A549 (cell line): ENCODE measurements around the gene STYXL2. TPM values are rescaled to one million over a fixed set of nuclear protein-coding genes. Genes with fewer than 3 reads are reported as not detected.

Experiments used
- ATAC-seq, 2 experiments: fragments of 200-7000 bp in 1 of 2; fragments of >200 bp in 1 of 2; cut with Nextera tagmentation in 1 of 2; cut with Tn5 transposase in 1 of 2; 3 replicates each; pipeline versions ENCODE4 v1.8.0 to v1.9.1; 2018 to 2020; ENCODE audit warnings: mild to moderate bottlenecking in 1 of 2, moderate library complexity in 1 of 2
- CTCF ChIA-PET: fragments of 300-600 bp; sonication (Branson Sonifier 250); formaldehyde crosslinking; extraction: SDS; loops from one replicate; lab custom pipeline; 2021; ENCODE audit warnings: antibody characterized with exemption, inconsistent platforms; lab: Yijun Ruan, JAX
- POLR2A ChIA-PET: fragments of 350-600 bp; formaldehyde crosslinking; extraction: SDS; loops from one replicate; lab custom pipeline; 2021; ENCODE audit warnings: antibody characterized with exemption, inconsistent platforms; lab: Yijun Ruan, JAX
- DNase-seq, 2 experiments: peaks; one replicate each; pipeline versions ENCODE4 v3.0.0 to v3.0.0-alpha.2; 2011 to 2016; ENCODE audit warnings: low read depth in 1 of 2, low spot score in 1 of 2
- FAIRE-seq: peaks from 2 replicates; lab custom pipeline; 2011; peaks lifted over from hg19 to GRCh38; lab: Jason Lieb, UNC
- H3K27ac ChIP-seq, 2 experiments: fragments of >200 bp; sonication (Bioruptor Twin); formaldehyde crosslinking; 3 replicates each; pipeline ENCODE4 v1.5.1; 2016 to 2017
- H3K4me1 ChIP-seq: fragments of >200 bp; sonication (Bioruptor Twin); formaldehyde crosslinking; 3 replicates; pipeline ENCODE4 v1.6.1; 2016
- H3K4me2 ChIP-seq: fragments of >200 bp; sonication (Bioruptor Twin); formaldehyde crosslinking; 3 replicates; pipeline ENCODE4 v1.6.1; 2016
- H3K4me3 ChIP-seq: fragments of >200 bp; sonication (Bioruptor Twin); formaldehyde crosslinking; 3 replicates; pipeline ENCODE4 v1.5.1; 2016
- H3K9me3 ChIP-seq: fragments of >200 bp; sonication (Bioruptor Twin); formaldehyde crosslinking; 3 replicates; pipeline ENCODE4 v1.6.1; 2016
- CBX8 ChIP-seq: fragments of 200-600 bp; sonication (generic); IDR thresholded peaks from 2 replicates; pipeline ENCODE4 v1.6.1; 2016
- CHD4 ChIP-seq: fragments of 200-600 bp; sonication (generic); IDR thresholded peaks from 2 replicates; pipeline ENCODE4 v1.6.1; 2016; ENCODE audit warnings: antibody characterized with exemption, mild to moderate bottlenecking, borderline replicate concordance
- EP300 ChIP-seq, 2 experiments: fragments of >200 bp; sonication (Bioruptor Twin); formaldehyde crosslinking; IDR thresholded peaks; 2 replicates in 1 of 2; 3 replicates in 1 of 2; pipeline ENCODE4 v1.6.1; 2016 to 2017
- FOSL2 ChIP-seq, 2 experiments: fragments of 450-650 bp in 1 of 2; fragments of >200 bp in 1 of 2; sonication (Bioruptor Twin) in 1 of 2; formaldehyde crosslinking; IDR thresholded peaks; 2 replicates each; pipeline versions ENCODE4 v1.5.0 to v1.6.1; 2016 to 2020; ENCODE audit warnings: mild to moderate bottlenecking in 1 of 2, moderate library complexity in 1 of 2
- GATA3 ChIP-seq: IDR thresholded peaks from 2 replicates; pipeline ENCODE4 v1.6.1; 2012; ENCODE audit warnings: borderline replicate concordance
- HEYL ChIP-seq: fragments of 250-450 bp; sonication (Bioruptor Pico); IDR thresholded peaks from 2 replicates; pipeline ENCODE4 v1.8.0; 2021; ENCODE audit warnings: mild to moderate bottlenecking, moderate library complexity
- KDM1A ChIP-seq: fragments of 200-600 bp; sonication (generic); IDR thresholded peaks from 2 replicates; pipeline ENCODE4 v1.6.1; 2016; ENCODE audit warnings: low read depth, mild to moderate bottlenecking
- MYC ChIP-seq: IDR thresholded peaks from 2 replicates; pipeline ENCODE4 v1.6.1; 2012; ENCODE audit warnings: mild to moderate bottlenecking, inconsistent platforms, low read length, improper control_type of control experiment, borderline replicate concordance
- NR3C1 ChIP-seq: fragments of >200 bp; sonication (Bioruptor Twin); formaldehyde crosslinking; IDR thresholded peaks from 3 replicates; pipeline ENCODE4 v1.6.1; 2017
- PHF8 ChIP-seq: fragments of 200-600 bp; sonication (generic); IDR thresholded peaks from 2 replicates; pipeline ENCODE4 v1.6.1; 2016; ENCODE audit warnings: low read depth, mild to moderate bottlenecking, antibody characterized with exemption, moderate library complexity, borderline replicate concordance
- POLR2AphosphoS2 ChIP-seq: conservative IDR thresholded peaks from 2 replicates; pipeline ENCODE4 v1.6.1; 2012; ENCODE audit warnings: low read length, improper control_type of control experiment, inconsistent platforms
- RAD21 ChIP-seq, 2 experiments: fragments of >200 bp in 1 of 2; sonication (Bioruptor Twin) in 1 of 2; formaldehyde crosslinking in 1 of 2; IDR thresholded peaks in 1 of 2; conservative IDR thresholded peaks in 1 of 2; 2 replicates in 1 of 2; 3 replicates in 1 of 2; pipeline ENCODE4 v1.6.1; 2012 to 2018; ENCODE audit warnings: inconsistent platforms in 1 of 2
- RARB ChIP-seq: fragments of 250-450 bp; sonication (Bioruptor Pico); IDR thresholded peaks from 2 replicates; pipeline ENCODE4 v1.8.0; 2021; ENCODE audit warnings: mild to moderate bottlenecking, moderate library complexity
- RNF2 ChIP-seq: fragments of 200-600 bp; sonication (generic); IDR thresholded peaks from 2 replicates; pipeline ENCODE4 v1.6.1; 2016; ENCODE audit warnings: low read depth, mild to moderate bottlenecking, antibody characterized with exemption, moderate library complexity, borderline replicate concordance
- ZNF302 ChIP-seq: fragments of 250-450 bp; sonication (Bioruptor Pico); IDR thresholded peaks from 2 replicates; pipeline ENCODE4 v1.9.0; 2021; ENCODE audit warnings: inconsistent platforms, mild to moderate bottlenecking, moderate library complexity
- ZSCAN20 ChIP-seq: fragments of 250-450 bp; sonication (Bioruptor Pico); IDR thresholded peaks from 2 replicates; pipeline ENCODE4 v1.8.0; 2022; ENCODE audit warnings: mild to moderate bottlenecking, moderate library complexity
- WGBS: methylation state at CpG from one replicate; pipeline ENCODE4 v1.1.6; 2017; ENCODE audit errors: missing lambda C conversion rate; 5-methylcytosine and 5-hydroxymethylcytosine counted together
- polyA plus RNA-seq, 4 experiments: library from polyadenylated mRNA; depleted of rRNA in 3 of 4; stranded (reverse); fragments of >200 nt; fragmentation: RNase III in 1 of 4; extraction: RNeasy Plus Mini Kit Qiagen cat#74134 plus additional on column Dnase treatment in 1 of 4; gene quantifications; 2 replicates in 3 of 4; 3 replicates in 1 of 4; pipeline ENCODE4 v1.2.3, GENCODE V29; 2011 to 2017
- TF ChIP-seq, protein P1 (sequence below): IDR thresholded peaks from 2 replicates; pipeline ENCODE4 v1.6.1; 2012
- TF ChIP-seq, protein P2 (sequence below): fragments of 250-450 bp; sonication (Bioruptor Pico); IDR thresholded peaks from 2 replicates; pipeline ENCODE4 v1.5.0; 2020; ENCODE audit warnings: low read depth, mild to moderate bottlenecking, moderate library complexity
- TF ChIP-seq, protein P3 (sequence below): fragments of >200 bp; sonication (Bioruptor Twin); formaldehyde crosslinking; IDR thresholded peaks from 3 replicates; pipeline ENCODE4 v1.6.1; 2016
- TF ChIP-seq, protein P4 (sequence below): fragments of 450-650 bp; IDR thresholded peaks from 2 replicates; pipeline ENCODE4 v1.6.1; 2014; ENCODE audit warnings: antibody characterized with exemption

Gene STYXL2
- polyA plus RNA-seq, 2 of the 4 experiments (the other 2 are of a cell fraction) = not detected

DNA sequence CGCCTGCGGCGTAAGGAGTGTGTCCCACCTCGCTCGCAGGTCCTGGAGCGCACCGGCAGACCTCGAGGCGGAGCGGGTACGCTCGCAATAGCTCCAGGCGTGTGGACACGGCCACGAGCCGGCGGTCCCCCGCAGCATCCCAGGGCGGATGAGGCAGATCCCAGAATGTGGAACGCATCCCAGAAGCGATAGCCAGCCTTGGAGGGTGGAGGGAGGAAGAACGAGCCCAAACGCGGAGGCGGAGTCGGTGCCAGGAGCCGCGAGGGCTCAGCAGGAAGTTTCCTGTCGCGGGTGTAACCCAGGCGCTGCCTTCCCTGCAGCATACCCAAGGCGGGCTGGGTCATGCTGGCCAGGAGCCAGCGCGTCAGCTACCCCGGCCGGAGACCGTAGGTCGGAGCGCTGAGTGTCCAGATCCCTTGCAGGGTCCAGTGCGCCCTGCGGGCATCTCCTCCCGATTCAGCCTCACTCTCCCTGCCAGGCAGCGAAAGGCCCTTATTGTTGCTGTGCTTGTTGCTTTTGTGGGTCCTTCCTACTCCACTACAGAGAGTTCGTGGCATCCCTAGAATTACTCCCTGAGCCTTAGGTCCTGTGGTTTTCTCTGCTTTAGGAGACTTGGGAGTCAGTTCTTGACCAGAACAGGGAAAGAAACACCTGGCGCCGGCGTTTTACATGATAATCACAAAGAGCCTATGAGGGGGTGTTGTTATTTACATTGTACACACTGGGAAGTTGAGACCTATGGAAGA lies 27.7 kb downstream of the STYXL2 start:
- 14% methylated on average over 32 of the region's 47 CpGs for WGBS
- ATAC-seq = peak; percentile 71 to 87
- FAIRE-seq = no peak
- no peaks in the 10 kb centered on the region for H3K9me3 ChIP-seq
- peak overlapping the region; percentile 60 to 85 for H3K27ac ChIP-seq
- TF ChIP-seq, protein P1, sequence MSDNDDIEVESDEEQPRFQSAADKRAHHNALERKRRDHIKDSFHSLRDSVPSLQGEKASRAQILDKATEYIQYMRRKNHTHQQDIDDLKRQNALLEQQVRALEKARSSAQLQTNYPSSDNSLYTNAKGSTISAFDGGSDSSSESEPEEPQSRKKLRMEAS = peak; percentile 72
- TF ChIP-seq CHD4 = no peak
- peak; percentile 58 for DNase-seq
- ChIA-PET POLR2A (no interaction called here), CTCF (no interaction called here)
- H3K4me3 ChIP-seq = peak overlapping the region; percentile 53
- H3K4me2 ChIP-seq = peak overlapping the region; percentile 88
- H3K4me1 ChIP-seq = no peaks in the 10 kb centered on the region; the same call in 2 of the 3 replicates

DNA sequence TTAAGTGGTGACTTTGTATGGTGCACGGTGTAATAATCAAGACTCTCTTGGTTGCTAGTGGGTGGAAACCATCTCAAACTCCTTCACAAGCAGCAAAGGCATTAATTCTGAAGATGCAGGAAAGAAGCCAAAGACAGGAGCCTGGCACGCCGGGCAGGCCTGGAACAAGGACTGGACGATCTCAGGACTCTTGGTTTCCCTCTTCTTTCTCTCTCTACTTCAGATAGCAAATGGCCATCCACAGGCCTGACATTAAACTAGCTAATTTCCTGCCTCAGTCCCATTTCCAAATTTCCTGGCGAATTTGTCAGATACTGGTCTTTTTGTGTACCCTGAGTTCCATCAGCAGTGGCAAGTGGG lies 28.2 kb downstream of the STYXL2 start:
- Histone ChIP-seq H3K4me2 (no peak overlapping the region), H3K4me1 (no peaks in the 10 kb centered on the region; the same call in 2 of the 3 replicates)
- DNase-seq = no peak
- TF ChIP-seq GATA3 (no peak), KDM1A (no peak), CBX8 (no peak), EP300 (IDR thresholded peaks at IDR 0.05) (no peak), NR3C1 (no peak), FOSL2 (IDR thresholded peaks at IDR 0.05) (no peak), FOSL2 (CRISPR knock-in tag; IDR thresholded peaks at IDR 0.05) (no peak)
- TF ChIP-seq, all 56 proteins: peak for 0
- FAIRE-seq (no peak), ATAC-seq (peak in 1 of 2 experiments; percentile 15; a peak in 2 of 6 replicates)
- Histone ChIP-seq H3K9me3 (no peaks in the 10 kb centered on the region), H3K27ac (no peak overlapping the region), H3K4me3 (no peak overlapping the region)
- 87% methylated on average over 5 of the region's 5 CpGs for WGBS
- ChIA-PET CTCF (interaction anchor here (1.9 kb wide), 1 partner anchor 13 kb away, joined by 4 read pairs; no protein-coding TSS in a partner anchor), POLR2A (no interaction called here)

DNA sequence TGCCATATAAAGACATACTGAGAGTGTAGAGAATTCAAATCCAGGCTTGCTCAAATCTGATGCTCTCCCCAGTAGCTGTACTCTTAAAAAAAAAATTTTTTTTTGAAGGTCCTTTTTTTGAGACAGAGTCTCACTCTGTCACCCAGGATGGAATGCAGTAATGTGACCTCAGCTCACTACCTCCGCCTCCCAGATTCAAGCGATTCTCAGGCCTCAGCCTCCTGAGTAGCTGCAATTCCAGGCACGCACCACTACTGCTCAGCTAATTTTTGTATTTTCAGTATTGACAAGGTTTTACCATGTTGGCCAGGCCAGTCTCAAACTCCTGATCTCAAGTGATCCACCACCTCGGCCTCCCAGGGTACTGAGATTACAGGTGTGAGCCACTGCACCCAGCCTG lies 28.7 kb downstream of the STYXL2 start:
- no peak for DNase-seq
- ChIA-PET CTCF (interaction anchor here (1.9 kb wide), 1 partner anchor 14 kb away, joined by 4 read pairs; no protein-coding TSS in a partner anchor), POLR2A (no interaction called here)
- peak in 1 of 2 experiments; percentile 11; a peak in 1 of 6 replicates for ATAC-seq
- H3K4me1 ChIP-seq = no peaks in the 10 kb centered on the region; the same call in 2 of the 3 replicates
- FAIRE-seq = no peak
- H3K9me3 ChIP-seq = no peaks in the 10 kb centered on the region
- H3K27ac ChIP-seq = no peak overlapping the region
- no peak for TF ChIP-seq RNF2
- TF ChIP-seq, protein P1 = no peak
- H3K4me2 ChIP-seq = no peak overlapping the region
- 93% methylated on average over 4 of the region's 4 CpGs for WGBS
- H3K4me3 ChIP-seq = no peak overlapping the region

DNA sequence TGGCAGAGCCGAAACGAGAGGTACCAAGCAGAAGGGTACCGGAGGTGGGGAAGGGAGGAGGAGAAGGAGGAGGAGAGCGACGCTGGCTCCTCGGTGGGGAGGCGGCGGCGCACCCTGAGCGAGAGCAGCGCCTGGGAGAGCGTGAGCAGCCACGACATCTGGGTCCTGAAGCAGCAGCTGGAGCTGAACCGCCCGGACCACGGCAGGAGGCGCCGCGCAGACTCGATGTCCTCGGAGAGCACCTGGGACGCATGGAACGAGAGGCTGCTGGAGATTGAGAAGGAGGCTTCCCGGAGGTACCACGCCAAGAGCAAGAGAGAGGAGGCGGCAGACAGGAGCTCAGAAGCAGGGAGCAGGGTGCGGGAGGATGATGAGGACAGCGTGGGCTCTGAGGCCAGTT lies 32.4 kb downstream of the STYXL2 start:
- Histone ChIP-seq H3K4me1 (no peaks in the 10 kb centered on the region), H3K27ac (no peak overlapping the region), H3K4me3 (no peak overlapping the region), H3K9me3 (no peaks in the 10 kb centered on the region), H3K4me2 (no peak overlapping the region)
- ChIA-PET POLR2A (no interaction called here), CTCF (interaction anchor here (0.9 to 4.2 kb wide), 6 partner anchors 10 to 67 kb away, joined by 3 to 24 read pairs (median 4); no protein-coding TSS in a partner anchor)
- no peak for FAIRE-seq
- no peak for ATAC-seq
- WGBS = 73% methylated on average over 28 of the region's 28 CpGs
- no peak for TF ChIP-seq ZSCAN20
- TF ChIP-seq HEYL (CRISPR knock-in tag) = no peak
- no peak for TF ChIP-seq ZNF302 (CRISPR knock-in tag)
- TF ChIP-seq RARB (CRISPR knock-in tag) = no peak
- TF ChIP-seq, protein P2, sequence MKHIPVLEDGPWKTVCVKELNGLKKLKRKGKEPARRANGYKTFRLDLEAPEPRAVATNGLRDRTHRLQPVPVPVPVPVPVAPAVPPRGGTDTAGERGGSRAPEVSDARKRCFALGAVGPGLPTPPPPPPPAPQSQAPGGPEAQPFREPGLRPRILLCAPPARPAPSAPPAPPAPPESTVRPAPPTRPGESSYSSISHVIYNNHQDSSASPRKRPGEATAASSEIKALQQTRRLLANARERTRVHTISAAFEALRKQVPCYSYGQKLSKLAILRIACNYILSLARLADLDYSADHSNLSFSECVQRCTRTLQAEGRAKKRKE (CRISPR knock-in tag) = no peak
- TF ChIP-seq, protein P3, sequence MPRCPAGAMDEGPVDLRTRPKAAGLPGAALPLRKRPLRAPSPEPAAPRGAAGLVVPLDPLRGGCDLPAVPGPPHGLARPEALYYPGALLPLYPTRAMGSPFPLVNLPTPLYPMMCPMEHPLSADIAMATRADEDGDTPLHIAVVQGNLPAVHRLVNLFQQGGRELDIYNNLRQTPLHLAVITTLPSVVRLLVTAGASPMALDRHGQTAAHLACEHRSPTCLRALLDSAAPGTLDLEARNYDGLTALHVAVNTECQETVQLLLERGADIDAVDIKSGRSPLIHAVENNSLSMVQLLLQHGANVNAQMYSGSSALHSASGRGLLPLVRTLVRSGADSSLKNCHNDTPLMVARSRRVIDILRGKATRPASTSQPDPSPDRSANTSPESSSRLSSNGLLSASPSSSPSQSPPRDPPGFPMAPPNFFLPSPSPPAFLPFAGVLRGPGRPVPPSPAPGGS = no peak
- TF ChIP-seq MYC = no peak
- TF ChIP-seq RAD21 (conservative IDR thresholded peaks at IDR 0.05 in 1 of 2, IDR thresholded peaks at IDR 0.05 in 1 of 2) = no peak
- TF ChIP-seq, protein P4, sequence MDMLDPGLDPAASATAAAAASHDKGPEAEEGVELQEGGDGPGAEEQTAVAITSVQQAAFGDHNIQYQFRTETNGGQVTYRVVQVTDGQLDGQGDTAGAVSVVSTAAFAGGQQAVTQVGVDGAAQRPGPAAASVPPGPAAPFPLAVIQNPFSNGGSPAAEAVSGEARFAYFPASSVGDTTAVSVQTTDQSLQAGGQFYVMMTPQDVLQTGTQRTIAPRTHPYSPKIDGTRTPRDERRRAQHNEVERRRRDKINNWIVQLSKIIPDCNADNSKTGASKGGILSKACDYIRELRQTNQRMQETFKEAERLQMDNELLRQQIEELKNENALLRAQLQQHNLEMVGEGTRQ = no peak
- TF ChIP-seq POLR2AphosphoS2 = no peak
- TF ChIP-seq, protein P1 = no peak
- TF ChIP-seq PHF8 = no peak
- TF ChIP-seq EP300 (IDR thresholded peaks at IDR 0.05) = no peak
- no peak for DNase-seq
